GM21576 (cell line): ENCODE results near the gene IER5L.
A peak's percentile ranks its signal among the peaks of the same experiment; 100 is the strongest.
"Not testable (repeated sequence)": the region's sequence is repeated elsewhere in the genome, so short reads cannot be mapped to it uniquely, and the experiment has no call there.

Experiments used
- ATAC-seq: cut with Tn5 transposase; IDR thresholded peaks from one replicate; pipeline ENCODE4 v1.9.1; 2021; ENCODE audit warnings: mild to moderate bottlenecking, moderate library complexity; ENCODE audit not compliant: unreplicated experiment

The IER5L gene

GRCh38 chr9:129203556-129203909 is 25.5 kb upstream of the IER5L start:
- no peak for ATAC-seq

- ATAC-seq: peak; percentile 84
These were observed 24.8 kb upstream of the IER5L start for GRCh38 chr9:129202613-129203555.

GRCh38 chr9:129201866-129202265 is 23.8 kb upstream of the IER5L start:
- no peak for ATAC-seq

GRCh38 chr9:129201289-129201688 is 23.2 kb upstream of the IER5L start:
- ATAC-seq: no peak

- no peak for ATAC-seq
These were observed 22.2 kb upstream of the IER5L start for GRCh38 chr9:129200255-129200654.

GRCh38 chr9:129199044-129199435 is 21.0 kb upstream of the IER5L start:
- no peak for ATAC-seq

GRCh38 chr9:129198319-129199043 is 20.4 kb upstream of the IER5L start:
- ATAC-seq: no peak

GRCh38 chr9:129197978-129198318 is 19.9 kb upstream of the IER5L start:
- ATAC-seq: no peak

- ATAC-seq: not testable (repeated sequence)
These were observed 19.0 kb upstream of the IER5L start for GRCh38 chr9:129197045-129197444.

GRCh38 chr9:129195606-129196005 is 17.5 kb upstream of the IER5L start:
- ATAC-seq: no peak

- ATAC-seq: no peak
These were observed 16.2 kb upstream of the IER5L start for GRCh38 chr9:129194221-129194620.

- ATAC-seq: no peak
These were observed 15.6 kb upstream of the IER5L start for GRCh38 chr9:129193655-129194054.

- ATAC-seq: no peak
These were observed 13.2 kb upstream of the IER5L start for GRCh38 chr9:129191234-129191633.

- not testable (repeated sequence) for ATAC-seq
These were observed 11.9 kb upstream of the IER5L start for GRCh38 chr9:129189971-129190370.

- no peak for ATAC-seq
These were observed 9.0 kb upstream of the IER5L start for GRCh38 chr9:129187042-129187441.

GRCh38 chr9:129185991-129186390 is 7.9 kb upstream of the IER5L start:
- ATAC-seq: no peak

GRCh38 chr9:129185402-129185801 is 7.3 kb upstream of the IER5L start:
- ATAC-seq: no peak

- ATAC-seq: no peak
These were observed 6.6 kb upstream of the IER5L start for GRCh38 chr9:129184596-129185122.

- no peak for ATAC-seq
These were observed 6.1 kb upstream of the IER5L start for GRCh38 chr9:129184219-129184524.

GRCh38 chr9:129183495-129184218 is 5.6 kb upstream of the IER5L start:
- ATAC-seq: no peak
